ENCODE measurements around the gene DENND4A. TPM values are rescaled to one million over a fixed set of nuclear protein-coding genes. Genes with fewer than 3 reads are reported as not detected.
A peak's percentile ranks its signal among the peaks of the same experiment; 100 is the strongest.

The DENND4A gene
- total RNA-seq, 1 experiment from 2014 or later = 12.7 TPM

DNA sequence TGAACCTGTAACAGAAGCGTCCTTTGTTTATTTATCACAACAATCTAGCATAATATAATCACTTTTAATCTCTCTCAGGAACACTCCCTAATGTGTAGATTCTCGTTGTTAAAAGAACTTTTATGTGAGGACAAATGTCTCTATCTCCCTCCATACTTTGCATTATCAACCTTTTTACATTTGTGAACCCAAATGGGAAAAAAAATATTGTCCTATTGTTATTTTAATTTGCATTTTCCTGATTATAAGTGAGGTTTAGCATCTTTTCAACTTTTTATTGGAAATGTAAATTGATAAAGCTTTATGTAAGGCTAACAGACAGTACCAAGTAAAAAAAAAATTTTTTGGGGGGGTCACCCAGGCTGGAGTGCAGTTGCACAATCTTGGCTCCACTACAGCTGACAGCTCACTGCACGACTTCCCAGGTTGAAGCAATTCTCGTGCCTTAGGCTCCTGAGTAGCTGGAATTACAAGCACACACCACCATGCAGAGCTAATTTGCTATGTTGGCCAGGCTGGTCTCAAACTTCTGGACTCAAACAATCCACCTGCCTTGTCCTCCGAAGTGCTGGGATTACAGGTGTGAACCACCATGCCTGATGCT, 33.0 kb upstream of the DENND4A start:
- Mint-ChIP-seq H3K36me3 (ENCODE audit: insufficient read depth, unreplicated experiment) (no peaks in the 10 kb centered on the region), H3K27ac (ENCODE audit: unreplicated experiment) (no peak overlapping the region), H3K9me3 (ENCODE audit: unreplicated experiment) (no peaks in the 10 kb centered on the region), H3K4me1 (ENCODE audit: low read depth, unreplicated experiment) (peaks cover 25% of the 10 kb centered on the region), H3K27me3 (ENCODE audit: insufficient read depth, unreplicated experiment) (no peaks in the 10 kb centered on the region), H3K4me3 (ENCODE audit: unreplicated experiment) (no peak overlapping the region)
- Histone ChIP-seq H3K9me3 (no peaks in the 10 kb centered on the region), H3K27me3 (replicated peaks; ENCODE audit: control insufficient read depth, insufficient read depth, low read length) (no peaks in the 10 kb centered on the region), H3K36me3 (ENCODE audit: control insufficient read depth, insufficient read depth, low read length) (no peaks in the 10 kb centered on the region), H3K4me3 (ENCODE audit: low read depth, low read length) (no peak overlapping the region), H3K4me1 (peaks cover 27% of the 10 kb centered on the region)
- POLR2A ChIA-PET = no interaction called here
- intact Hi-C loops (cut with micrococcal nuclease; ENCODE audit: unreplicated experiment) = loop anchor here (1.0 to 5.0 kb wide), 3 partner anchors 32 to 228 kb away; partner anchors contain the start of gene DENND4A
- TF ChIP-seq, protein P1, sequence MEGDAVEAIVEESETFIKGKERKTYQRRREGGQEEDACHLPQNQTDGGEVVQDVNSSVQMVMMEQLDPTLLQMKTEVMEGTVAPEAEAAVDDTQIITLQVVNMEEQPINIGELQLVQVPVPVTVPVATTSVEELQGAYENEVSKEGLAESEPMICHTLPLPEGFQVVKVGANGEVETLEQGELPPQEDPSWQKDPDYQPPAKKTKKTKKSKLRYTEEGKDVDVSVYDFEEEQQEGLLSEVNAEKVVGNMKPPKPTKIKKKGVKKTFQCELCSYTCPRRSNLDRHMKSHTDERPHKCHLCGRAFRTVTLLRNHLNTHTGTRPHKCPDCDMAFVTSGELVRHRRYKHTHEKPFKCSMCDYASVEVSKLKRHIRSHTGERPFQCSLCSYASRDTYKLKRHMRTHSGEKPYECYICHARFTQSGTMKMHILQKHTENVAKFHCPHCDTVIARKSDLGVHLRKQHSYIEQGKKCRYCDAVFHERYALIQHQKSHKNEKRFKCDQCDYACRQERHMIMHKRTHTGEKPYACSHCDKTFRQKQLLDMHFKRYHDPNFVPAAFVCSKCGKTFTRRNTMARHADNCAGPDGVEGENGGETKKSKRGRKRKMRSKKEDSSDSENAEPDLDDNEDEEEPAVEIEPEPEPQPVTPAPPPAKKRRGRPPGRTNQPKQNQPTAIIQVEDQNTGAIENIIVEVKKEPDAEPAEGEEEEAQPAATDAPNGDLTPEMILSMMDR (IDR thresholded peaks at IDR 0.05; ENCODE audit: insufficient read depth in 1 of 2, low read depth in 1 of 2, low read length in 1 of 2, severe bottlenecking in 1 of 2, unreplicated experiment in 1 of 2) = no peak
- DNase-seq = no peak
- no TSS peak for BruUV-seq (replicated peaks)
- CTCF ChIA-PET = interaction anchor here (1.0 to 2.1 kb wide), 5 partner anchors 8 to 214 kb away, joined by 3 to 21 read pairs (median 4); partner anchors contain the start of genes DENND4A and INTS14

DNA sequence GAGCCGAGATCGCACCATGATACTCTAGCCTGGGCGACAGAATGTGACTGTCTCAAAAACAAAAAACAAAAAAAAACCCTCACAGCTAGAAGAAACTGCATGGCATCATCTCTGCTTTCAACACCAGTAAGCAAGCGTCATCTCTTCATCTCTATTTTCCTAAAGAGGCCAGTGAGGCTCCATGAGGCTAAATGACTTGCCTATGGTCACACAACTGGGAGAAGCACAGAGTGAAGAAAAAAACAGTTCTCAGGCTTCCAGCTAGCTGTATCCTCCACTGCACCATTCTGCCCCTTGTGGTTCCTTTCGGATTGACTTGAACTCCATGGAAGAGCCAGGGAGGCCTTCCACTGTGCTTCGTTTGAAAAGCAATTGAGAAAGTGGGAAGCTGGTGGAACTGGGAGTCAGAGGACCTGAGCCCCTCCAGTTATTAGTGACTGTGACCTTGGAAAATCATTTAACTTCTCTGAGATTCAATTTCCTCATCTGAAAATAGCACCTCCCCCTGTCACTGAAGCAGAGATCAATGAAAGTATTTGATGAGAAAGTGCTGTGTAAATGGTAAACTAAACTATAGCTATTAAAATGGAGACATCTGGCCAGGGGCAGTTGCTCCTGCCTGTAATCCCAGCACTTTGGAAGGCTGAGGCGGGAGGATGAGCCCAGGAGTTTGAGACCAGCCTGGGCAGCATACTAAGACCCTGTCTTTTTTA, 32.1 kb upstream of the DENND4A start:
- H3K4me1 Mint-ChIP-seq (ENCODE audit: low read depth, unreplicated experiment) = peaks cover 25% of the 10 kb centered on the region
- no peak overlapping the region for H3K27ac Mint-ChIP-seq (ENCODE audit: unreplicated experiment)
- CTCF ChIA-PET = interaction anchor here (0.7 to 2.1 kb wide), 9 partner anchors 9 to 214 kb away, joined by 3 to 21 read pairs (median 4); partner anchors contain the start of genes DENND4A and INTS14

DNA sequence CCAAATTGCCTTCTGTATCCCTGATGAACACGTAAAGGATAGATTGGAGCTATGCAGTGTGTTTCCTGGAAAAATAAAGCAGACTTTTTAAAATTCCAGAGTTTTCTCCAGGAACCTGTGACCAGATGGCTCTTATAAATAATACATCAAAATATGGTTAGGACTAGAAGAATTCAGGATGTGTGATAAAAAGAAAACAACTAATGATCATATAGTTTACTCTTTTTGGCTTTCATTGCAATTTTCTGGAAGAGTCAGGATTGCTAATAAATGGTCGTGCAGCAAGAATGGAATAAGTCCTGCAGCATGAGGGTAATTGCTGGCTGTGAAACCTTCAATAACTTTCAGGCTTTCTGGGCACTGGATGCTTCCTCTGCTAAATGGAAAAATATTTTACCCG, 30.2 kb upstream of the DENND4A start:
- no TSS peak for BruUV-seq (replicated peaks)
- no peak for DNase-seq
- no peaks in the 10 kb centered on the region for H3K9me3 Mint-ChIP-seq (ENCODE audit: unreplicated experiment)
- ChIA-PET POLR2A (no interaction called here), CTCF (no interaction called here)
- peaks cover 22% of the 10 kb centered on the region for H3K4me1 Mint-ChIP-seq (ENCODE audit: low read depth, unreplicated experiment)
- no peaks in the 10 kb centered on the region for H3K9me3 ChIP-seq
- peaks cover 14% of the 10 kb centered on the region for H3K4me1 ChIP-seq
- H3K27me3 Mint-ChIP-seq (ENCODE audit: insufficient read depth, unreplicated experiment) = no peaks in the 10 kb centered on the region
- intact Hi-C loops (cut with micrococcal nuclease; ENCODE audit: unreplicated experiment) = loop anchor here (5.0 kb wide), 1 partner anchor 225 kb away; no protein-coding TSS in a partner anchor
- no peaks in the 10 kb centered on the region for H3K27me3 ChIP-seq (replicated peaks; ENCODE audit: control insufficient read depth, insufficient read depth, low read length)
- H3K4me3 Mint-ChIP-seq (ENCODE audit: unreplicated experiment) = no peak overlapping the region
- TF ChIP-seq, protein P1 (IDR thresholded peaks at IDR 0.05; ENCODE audit: insufficient read depth in 1 of 2, low read depth in 1 of 2, low read length in 1 of 2, severe bottlenecking in 1 of 2, unreplicated experiment in 1 of 2) = no peak
- no peaks in the 10 kb centered on the region for H3K36me3 ChIP-seq (ENCODE audit: control insufficient read depth, insufficient read depth, low read length)
- no peak overlapping the region for H3K4me3 ChIP-seq (ENCODE audit: low read depth, low read length)
- no peaks in the 10 kb centered on the region for H3K36me3 Mint-ChIP-seq (ENCODE audit: insufficient read depth, unreplicated experiment)
- no peak overlapping the region for H3K27ac Mint-ChIP-seq (ENCODE audit: unreplicated experiment)

More for the DNA sequence above, 32.1 kb upstream of the DENND4A start:
- POLR2A ChIA-PET = no interaction called here
- intact Hi-C loops (cut with micrococcal nuclease; ENCODE audit: unreplicated experiment) = loop anchor here (1.0 to 5.0 kb wide), 3 partner anchors 31 to 227 kb away; partner anchors contain the start of gene DENND4A
- Histone ChIP-seq H3K9me3 (no peaks in the 10 kb centered on the region), H3K4me3 (ENCODE audit: low read depth, low read length) (no peak overlapping the region), H3K27me3 (replicated peaks; ENCODE audit: control insufficient read depth, insufficient read depth, low read length) (no peaks in the 10 kb centered on the region), H3K36me3 (ENCODE audit: control insufficient read depth, insufficient read depth, low read length) (no peaks in the 10 kb centered on the region), H3K4me1 (peaks cover 21% of the 10 kb centered on the region)
- H3K27me3 Mint-ChIP-seq (ENCODE audit: insufficient read depth, unreplicated experiment) = no peaks in the 10 kb centered on the region
- no peaks in the 10 kb centered on the region for H3K36me3 Mint-ChIP-seq (ENCODE audit: insufficient read depth, unreplicated experiment)
- BruUV-seq (replicated peaks) = no TSS peak
- peak; percentile 71 to 76 for DNase-seq
- no peak overlapping the region for H3K4me3 Mint-ChIP-seq (ENCODE audit: unreplicated experiment)
- no peaks in the 10 kb centered on the region for H3K9me3 Mint-ChIP-seq (ENCODE audit: unreplicated experiment)
- TF ChIP-seq, protein P1 (IDR thresholded peaks at IDR 0.05; ENCODE audit: insufficient read depth in 1 of 2, low read depth in 1 of 2, low read length in 1 of 2, severe bottlenecking in 1 of 2, unreplicated experiment in 1 of 2) = peak; percentile 62 to 80

Data from Caco-2 (cell line).